Measurements from ENCODE around the gene CDC37.

The CDC37 gene

DNA sequence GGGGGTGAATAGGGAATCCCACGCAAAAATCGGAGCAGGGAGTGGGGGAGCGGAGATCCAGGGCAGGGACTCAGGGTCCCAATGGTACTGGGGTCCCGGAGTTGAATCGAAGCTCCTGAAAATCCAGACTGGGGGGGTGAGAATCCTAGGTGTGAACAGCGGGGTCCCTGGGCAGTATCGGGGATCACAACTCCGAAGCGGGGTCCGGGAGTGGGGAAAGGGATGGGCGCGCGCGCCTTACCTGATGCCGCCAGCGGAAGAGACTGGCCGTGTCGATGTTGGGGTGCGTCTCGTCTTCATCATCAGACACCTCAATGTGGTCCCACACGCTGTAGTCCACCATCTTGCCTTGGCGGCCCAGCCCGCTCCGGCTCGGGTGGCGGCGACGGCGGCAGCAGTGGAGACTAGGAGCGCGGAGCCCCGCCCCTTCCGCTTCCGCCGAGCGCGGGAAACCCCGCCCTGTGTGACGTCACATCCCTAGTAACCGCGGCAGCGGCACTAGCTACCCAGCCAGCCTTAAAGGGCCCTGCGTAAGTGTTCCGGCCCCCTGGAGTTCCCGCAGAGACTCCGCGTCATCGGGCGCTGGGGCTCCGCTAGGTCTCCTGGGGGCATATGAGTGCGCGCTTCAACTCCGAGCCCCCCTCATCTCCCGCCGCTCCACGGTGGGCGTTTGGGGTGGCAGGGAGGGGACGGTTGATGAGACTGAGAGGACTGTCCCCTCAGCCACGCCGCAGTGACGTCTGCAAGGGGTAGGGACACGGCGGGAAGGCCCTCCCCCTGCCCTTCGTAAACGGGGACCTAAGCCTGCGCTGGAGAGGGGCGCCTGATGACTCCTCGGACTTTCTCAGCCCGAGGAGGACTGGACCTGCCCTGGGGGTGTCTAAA is at the start of gene CDC37:
TSS of gene CDC37 (minus strand) at position 406 of the 885 bp plus-strand sequence. CDS start at position 343, 63 bp downstream.
- DNase-seq = peak; percentile 98

GRCh38 chr19:10450853-10451609 is 47.7 kb upstream of the CDC37 start:
- no peak for DNase-seq

DNA sequence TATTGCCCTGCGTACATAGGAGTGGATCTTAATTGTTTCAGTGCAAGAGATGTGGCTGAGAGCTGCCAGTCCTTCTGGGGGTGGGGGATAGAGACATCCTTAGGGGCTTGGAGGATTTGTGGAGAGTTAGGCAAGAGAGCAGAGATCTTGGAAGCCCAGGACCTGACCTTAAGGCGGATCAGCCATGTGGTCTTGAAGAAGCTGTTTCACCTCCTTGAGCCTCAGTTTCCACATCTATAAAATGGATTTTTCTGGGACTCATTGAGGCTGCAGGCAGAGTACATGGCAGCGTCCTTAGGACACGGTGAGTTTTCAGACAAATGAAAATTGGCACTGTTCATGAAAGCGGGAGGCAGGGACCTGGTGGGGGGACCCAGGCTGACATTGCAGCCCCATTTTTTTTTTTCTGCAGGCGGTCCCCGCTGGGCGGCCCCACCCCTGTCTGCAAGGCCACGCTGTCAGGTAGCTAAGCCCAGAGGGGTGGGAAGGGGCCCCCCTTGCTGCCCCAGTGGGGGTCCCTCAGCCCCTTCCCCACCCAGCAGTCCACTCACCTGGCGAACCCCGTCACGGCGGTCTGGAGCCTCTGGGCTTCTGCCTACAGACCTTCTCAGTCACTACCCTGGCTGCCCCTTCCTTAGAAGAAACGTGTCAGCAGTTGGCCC is 47.0 kb upstream of the CDC37 start:
- no peak for DNase-seq

- DNase-seq = no peak
These were observed 45.7 kb upstream of the CDC37 start for GRCh38 chr19:10449037-10449436.

DNA sequence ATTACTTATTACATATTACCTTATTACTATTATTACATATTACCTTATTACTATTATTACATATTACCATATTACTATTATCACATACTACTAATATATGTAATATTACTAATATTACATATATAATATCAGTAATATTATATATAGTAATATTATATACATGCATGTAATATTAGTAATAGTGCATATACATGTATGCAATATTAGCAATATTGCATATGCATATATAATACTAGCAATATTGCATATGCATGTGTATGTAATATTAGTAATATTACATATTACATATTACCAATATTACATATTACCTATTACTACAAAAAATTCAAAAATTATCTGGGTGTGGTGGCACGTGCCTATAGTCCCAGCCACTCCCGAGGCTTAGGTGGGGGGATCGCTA is 39.4 kb upstream of the CDC37 start:
- DNase-seq = no peak

DNA sequence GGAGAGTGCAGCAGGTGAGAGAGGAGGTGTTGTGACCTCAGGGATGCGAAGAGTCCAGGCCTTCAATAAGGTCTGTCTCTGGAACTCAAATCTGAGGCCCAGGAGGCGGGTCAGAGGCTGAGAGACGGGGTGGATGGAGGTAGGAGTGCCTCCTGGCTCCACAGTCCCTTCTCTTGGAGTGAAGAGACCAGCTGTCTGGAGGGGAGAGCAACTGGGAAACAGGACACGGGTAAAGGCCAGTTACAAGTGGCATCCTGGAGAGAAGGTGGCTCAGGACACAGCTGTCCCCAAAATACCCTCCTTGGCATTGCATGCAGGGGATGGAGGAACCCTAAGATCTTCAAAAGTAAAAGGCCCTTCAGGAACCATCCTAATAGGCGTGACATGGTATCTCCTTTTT is 36.2 kb upstream of the CDC37 start:
- DNase-seq = no peak

GRCh38 chr19:10433131-10433536 is 29.8 kb upstream of the CDC37 start:
- DNase-seq = no peak

- no peak for DNase-seq
These were observed 29.4 kb upstream of the CDC37 start for GRCh38 chr19:10432736-10433130.

- DNase-seq = peak; percentile 62
These were observed 28.8 kb upstream of the CDC37 start for GRCh38 chr19:10431943-10432735.

- DNase-seq = no peak
These were observed 28.1 kb upstream of the CDC37 start for GRCh38 chr19:10431254-10431942.

DNA sequence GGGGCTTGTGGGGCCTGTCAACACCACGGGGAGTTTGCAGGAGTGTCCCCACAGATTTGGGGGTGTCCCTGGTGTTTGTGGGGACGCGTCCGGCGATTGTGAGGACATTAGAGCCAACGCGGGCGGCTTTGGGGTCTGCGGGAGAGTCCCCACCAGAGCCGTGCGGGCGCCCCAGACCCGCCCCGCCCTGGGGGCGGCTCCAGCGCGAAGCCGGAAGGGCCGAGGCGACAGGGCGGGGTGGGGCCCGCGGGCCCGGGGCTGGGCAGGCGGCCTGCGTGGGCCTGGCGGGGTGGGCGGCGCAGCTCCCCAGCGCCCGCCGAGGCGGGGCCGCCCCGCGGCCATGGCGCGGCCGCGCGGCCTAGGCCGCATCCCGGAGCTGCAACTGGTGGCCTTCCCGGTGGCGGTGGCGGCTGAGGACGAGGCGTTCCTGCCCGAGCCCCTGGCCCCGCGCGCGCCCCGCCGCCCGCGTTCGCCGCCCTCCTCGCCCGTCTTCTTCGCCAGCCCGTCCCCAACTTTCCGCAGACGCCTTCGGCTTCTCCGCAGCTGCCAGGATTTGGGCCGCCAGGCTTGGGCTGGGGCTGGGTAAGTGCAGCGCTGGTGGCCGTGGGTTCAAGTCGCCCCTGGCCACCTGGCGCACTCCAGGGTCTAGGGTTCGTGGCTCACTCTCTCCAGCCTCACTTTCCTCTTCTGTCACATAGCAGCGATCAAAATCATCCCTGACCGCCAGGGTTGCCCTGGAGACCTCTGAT is 27.3 kb upstream of the CDC37 start:
- DNase-seq = no peak

DNA sequence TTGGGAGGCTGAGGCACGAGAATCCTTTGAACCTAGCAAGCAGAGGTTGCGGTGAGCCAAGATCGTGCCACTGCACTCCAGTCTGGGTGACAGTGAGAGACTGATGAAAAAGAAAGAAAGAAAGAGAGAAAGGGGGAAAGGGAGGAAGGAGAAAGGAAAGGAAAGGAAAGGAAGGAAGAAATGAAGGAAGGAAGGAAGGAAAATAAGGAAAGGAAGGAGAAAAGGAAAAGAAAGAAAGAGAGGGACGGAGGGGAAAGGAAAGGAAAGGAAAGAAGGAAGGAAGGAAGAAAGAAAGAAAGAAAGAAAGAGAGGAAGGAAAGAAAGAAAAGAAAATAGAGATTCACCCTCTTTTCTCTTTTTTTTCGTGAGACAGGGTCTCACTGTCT is 25.6 kb upstream of the CDC37 start:
- DNase-seq = no peak

DNA sequence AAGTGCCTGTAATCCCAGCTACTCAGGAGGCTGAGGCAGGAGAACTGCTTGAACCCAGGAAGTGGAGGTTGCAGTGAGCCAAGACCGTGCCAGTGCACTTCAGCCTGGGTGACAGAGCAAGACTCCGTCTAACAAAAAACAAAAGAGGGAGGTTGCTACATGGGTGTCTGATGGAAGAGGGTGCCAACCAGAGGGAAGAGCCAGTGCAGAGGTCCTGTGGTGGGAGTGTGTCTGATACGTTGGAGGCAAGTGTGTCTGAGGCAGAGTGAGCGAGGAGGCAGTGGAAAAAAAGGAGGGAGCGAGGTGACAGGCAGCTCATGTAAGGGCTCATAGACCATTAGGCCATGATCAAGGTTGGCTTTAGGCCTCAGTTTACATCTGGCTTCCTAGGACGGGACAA is 23.8 kb upstream of the CDC37 start:
- no peak for DNase-seq

DNA sequence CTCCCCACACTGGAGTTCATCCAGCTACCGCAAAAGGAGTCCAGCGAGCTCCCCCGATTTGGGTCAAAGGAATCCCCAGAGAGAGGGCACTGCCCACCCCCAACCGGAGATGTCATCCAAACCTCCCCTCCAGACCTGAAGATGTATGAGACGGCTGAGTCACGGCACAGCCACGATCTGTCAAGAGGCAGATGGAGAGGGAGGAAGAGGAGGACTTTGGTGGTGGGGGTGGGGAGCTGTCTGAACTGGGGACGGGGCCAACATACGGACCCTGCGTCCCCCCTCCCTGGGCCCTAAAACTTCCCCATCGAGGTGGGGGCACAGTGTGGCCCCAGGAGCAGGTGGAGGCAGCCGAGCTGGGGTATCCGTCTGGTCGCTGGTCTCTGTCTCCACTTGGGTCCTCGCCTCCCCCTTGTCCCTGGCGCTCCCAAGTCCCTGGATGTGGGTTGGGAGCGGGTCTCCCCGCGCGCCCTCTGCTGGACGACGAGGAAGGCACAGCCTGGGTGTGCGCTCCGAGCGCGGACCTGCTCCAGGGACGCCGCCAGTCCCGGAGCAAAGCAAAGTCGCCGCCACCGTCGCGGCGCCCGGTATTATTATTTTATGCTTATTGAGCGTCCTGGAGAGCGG is 20.8 kb upstream of the CDC37 start:
- peak; percentile 72 for DNase-seq

DNA sequence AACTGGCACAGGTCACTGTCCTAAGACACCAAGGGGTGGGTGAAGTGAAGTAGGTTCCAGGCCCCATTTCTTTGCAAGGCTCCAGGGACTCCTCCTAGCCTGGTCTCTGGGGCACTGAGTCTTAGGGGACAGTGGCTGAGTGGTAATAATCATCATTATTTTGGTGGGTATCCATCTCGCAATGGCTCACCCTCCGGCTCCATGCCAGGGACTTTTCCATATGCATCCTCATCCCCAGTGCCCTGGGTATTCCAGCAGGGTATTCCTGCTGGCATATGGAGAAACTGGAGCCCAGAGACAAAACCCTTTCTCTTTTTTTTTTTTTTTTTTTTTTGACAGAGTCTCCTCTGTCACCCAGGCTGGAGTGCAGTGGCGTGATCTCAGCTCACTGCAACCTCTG is 19.5 kb upstream of the CDC37 start:
- DNase-seq = no peak

DNA sequence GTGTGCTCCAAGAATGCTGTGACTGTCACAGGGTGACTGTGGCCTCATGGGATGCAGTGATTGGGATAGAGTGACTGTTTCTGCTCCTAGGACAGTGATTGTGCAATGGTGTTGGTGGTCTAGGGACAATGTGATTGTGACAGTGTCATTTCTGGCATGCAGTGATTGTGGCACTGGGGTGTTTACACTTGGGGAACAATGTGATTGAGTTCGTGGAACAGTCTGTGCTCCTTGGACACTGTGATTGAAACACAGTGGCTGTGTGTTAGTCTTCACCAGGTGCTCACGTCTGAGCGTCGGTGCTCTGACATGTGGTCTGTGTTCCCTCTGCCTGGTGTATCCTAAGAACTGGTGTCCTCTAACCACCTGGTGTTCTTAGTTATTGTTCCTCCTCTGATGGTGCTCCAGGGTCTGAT is 18.7 kb upstream of the CDC37 start:
- no peak for DNase-seq

DNA sequence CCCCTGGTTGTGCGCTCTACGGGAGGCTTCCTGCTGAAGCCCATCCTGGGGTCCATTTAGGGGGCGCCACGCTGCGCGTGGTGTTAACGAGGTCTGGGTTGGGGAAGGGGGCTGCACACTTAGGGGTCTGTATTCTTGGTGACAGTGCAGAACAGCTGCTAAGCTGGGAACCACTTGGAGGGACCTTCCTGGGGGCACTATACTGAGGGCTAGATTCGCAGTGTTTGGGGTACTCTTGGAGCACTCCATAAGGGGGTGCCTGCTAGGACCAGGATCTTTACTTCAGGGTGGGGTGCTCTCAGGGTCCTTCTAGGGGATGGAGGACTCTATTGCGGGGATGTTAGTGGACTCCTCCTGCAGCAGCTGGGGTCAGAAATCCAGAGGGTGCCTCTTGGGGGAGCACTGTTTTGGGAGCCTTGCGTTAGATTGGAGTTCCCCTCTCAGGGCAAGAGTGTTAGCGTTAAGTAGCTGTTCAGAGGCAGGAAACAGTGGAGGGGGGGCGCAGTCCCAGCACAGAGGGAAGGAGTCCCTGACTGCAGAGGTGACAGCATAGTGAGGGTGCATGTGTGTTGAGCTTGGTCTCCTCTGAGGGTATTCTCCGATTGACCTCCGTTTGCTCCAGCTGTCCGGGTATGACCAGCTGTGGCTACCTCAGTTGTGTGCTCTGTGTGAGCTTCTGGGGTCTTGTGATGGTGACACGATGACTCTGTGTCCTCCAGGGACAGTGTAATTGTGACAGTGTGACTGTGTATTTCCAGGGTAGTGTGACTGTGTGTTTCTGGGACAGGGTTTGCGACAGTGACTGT is 18.1 kb upstream of the CDC37 start:
- no peak for DNase-seq

GRCh38 chr19:10420444-10421239 is 17.3 kb upstream of the CDC37 start, which contains the start of gene PDE4A:
PDE4A (plus strand) TSS chr19:10420538; CDS start chr19:10420765, 227 bp downstream.
- peak; percentile 58 for DNase-seq
